Epithelial cell of proximal tubule (primary cell): ENCODE measurements around the gene MAN2B2. TPM values are rescaled to one million over a fixed set of nuclear protein-coding genes. Genes with fewer than 3 reads are reported as not detected.

Experiments used
- DNase-seq: peaks from one replicate; pipeline ENCODE4 v3.0.0-alpha.2; 2011; ENCODE audit warnings: low read depth
- H3K4me3 ChIP-seq: 2 replicates; pipeline ENCODE4 v1.5.1; 2011; ENCODE audit warnings: low read depth, mild to moderate bottlenecking, low read length
- CTCF ChIP-seq: conservative IDR thresholded peaks from 2 replicates; pipeline ENCODE4 v1.5.1; 2012; ENCODE audit warnings: low read depth, mild to moderate bottlenecking, low read length
- total RNA-seq: library from RNA; depleted of rRNA; stranded (reverse); fragments of >200 nt; gene quantifications from 2 replicates; pipeline ENCODE4 v1.2.3, GENCODE V29; 2015

The MAN2B2 gene
- total RNA-seq, 1 donor from 2014 or later: 20.6 TPM

GRCh38 chr4:6613676-6614651 lies 39.0 kb downstream of the MAN2B2 start:
- no peak for DNase-seq
- no peak overlapping the region for H3K4me3 ChIP-seq
- no peak for TF ChIP-seq CTCF

DNA sequence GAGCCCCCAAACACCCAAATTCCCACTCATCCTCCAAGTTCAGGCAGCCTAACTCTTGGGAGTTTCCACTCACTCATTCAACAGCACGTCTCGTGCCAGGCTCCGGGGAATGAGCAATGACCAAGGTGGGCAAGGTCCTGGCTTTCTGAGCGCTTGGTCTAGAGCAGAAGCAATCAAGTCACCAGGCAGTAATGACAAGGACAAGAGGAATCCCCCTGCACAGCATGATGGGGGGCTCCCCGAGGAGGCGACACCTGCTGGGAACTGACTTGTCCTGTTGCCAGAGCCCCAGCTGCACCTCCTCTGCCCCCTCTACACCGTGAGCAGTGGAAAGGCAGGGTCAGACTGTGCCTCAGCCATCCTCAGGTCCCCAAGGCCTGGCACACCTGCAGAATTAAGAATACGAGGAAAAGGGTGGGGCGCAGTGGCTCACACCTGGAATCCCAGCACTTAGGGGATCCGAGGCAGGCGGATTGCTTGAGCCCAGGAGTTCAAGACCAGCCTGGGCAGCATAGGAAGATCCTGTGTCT lies 39.8 kb downstream of the MAN2B2 start:
- H3K4me3 ChIP-seq: no peak overlapping the region
- TF ChIP-seq CTCF: no peak
- no peak for DNase-seq

DNA sequence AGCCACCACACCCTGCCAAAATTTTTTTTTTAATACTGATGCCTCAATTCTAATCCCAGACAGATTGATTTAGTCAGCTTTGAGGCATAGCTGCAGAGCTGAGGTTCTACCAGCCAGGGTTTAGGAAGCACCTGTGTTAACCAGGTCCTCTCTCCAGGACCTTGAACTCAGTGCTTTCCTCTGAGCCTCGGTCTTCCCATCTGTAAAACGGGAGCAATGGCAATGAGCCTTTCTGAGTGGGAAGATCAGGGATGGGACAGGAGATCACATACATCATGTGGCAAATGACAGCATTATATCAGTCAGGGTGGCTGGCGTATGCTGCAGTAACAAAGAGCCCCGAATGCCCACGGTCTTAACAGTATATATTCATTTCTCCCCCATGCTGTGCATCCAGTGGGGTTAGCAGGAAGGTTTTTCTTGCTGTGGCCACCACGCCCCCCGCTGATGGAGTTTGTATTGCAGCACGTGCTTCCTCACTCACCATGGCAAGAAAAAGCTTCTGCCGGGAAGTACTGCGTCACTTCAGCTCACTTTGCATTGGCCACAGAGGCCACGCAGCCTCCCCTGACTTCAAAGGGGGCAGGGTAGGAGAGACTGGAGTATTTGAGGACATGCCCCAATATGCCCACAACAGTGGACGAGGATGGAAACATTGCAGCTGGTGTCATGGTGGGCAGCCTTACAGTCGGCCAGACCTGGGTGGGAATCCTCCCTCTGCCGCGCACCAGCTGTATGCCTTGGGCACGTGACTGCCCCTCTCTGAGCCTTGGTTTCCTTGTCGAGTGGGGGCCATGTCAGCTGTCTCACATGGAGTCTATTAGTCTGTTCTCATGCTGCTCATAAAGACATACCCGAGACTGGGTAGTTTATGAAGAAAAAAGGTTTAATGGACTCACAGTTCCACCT lies 41.4 kb downstream of the MAN2B2 start:
- H3K4me3 ChIP-seq: no peak overlapping the region
- DNase-seq: no peak
- no peak for TF ChIP-seq CTCF

GRCh38 chr4:6617246-6617645 lies 42.3 kb downstream of the MAN2B2 start:
- no peak for TF ChIP-seq CTCF
- H3K4me3 ChIP-seq: no peak overlapping the region
- no peak for DNase-seq

DNA sequence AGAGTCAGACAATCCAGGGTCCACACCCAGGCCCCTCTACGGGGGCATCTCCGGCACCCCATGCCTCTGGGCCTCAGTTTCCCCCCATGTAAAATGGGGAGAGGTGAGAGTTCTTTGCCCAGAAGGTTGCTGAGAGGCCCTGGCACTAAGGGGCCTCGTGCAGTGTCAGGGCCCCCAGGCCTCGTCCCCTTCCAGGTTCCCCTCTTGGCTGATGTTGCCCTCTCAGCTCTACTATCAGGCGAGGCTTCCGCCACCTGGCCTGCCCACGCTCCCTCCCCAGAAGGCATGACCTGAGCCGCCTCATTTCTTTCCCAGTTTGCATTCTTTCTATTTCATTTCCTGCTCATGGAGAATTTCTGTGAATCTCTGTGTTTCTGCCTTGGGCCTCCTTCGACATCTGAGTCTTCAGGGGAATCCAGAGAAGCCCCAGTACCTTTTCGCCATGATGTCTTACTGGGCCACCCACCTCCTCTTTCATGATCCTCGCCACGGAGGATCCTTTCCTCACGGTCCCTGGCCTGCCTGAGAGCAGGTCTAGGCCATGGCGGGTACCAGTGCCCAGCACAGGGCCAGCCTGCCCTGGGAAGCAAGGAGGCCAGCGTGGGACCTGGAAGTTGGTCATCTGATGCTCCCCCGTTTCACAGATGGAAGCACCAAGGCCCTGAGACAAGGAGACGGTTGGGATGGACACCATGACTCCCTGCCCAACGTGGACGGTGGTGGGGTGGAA lies 43.6 kb downstream of the MAN2B2 start:
- DNase-seq: no peak
- no peak overlapping the region for H3K4me3 ChIP-seq
- TF ChIP-seq CTCF: no peak

DNA sequence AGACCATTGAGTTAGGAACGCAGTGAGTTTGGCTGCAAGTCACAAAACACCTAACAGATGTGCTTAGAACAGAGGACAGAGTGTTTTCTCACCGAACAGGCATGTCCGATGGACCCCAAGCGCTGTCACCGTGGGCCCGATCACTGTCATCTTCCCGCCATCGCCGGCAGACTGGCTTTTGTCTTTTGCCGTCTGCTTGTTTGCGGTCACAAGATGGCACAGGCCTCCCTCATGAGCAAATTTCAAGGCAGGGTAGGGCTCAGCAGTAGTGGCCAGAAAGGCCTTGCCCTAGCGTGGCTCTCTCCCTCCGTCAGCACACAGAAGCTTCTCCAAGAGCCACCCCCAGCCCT lies 44.1 kb downstream of the MAN2B2 start:
- no peak overlapping the region for H3K4me3 ChIP-seq
- no peak for TF ChIP-seq CTCF
- no peak for DNase-seq
